Measurements from ENCODE around the gene TNNT2.

GRCh38 chr1:201360486-201360885, 17.0 kb downstream of the TNNT2 start:
- TF ChIP-seq CTCF (conservative IDR thresholded peaks at IDR 0.05; ENCODE audit: low read depth, low read length): no peak
- no peak for TF ChIP-seq POLR2A (IDR thresholded peaks at IDR 0.05; ENCODE audit: low read depth, low read length)
- no peak for TF ChIP-seq RCOR1 (IDR thresholded peaks at IDR 0.05; ENCODE audit: insufficient replicate concordance, low read length)

Measured in IMR-90 (cell line).